ENCODE data around the gene RASSF3.
A peak's percentile ranks its signal among the peaks of the same experiment; 100 is the strongest.

RASSF3 gene

DNA sequence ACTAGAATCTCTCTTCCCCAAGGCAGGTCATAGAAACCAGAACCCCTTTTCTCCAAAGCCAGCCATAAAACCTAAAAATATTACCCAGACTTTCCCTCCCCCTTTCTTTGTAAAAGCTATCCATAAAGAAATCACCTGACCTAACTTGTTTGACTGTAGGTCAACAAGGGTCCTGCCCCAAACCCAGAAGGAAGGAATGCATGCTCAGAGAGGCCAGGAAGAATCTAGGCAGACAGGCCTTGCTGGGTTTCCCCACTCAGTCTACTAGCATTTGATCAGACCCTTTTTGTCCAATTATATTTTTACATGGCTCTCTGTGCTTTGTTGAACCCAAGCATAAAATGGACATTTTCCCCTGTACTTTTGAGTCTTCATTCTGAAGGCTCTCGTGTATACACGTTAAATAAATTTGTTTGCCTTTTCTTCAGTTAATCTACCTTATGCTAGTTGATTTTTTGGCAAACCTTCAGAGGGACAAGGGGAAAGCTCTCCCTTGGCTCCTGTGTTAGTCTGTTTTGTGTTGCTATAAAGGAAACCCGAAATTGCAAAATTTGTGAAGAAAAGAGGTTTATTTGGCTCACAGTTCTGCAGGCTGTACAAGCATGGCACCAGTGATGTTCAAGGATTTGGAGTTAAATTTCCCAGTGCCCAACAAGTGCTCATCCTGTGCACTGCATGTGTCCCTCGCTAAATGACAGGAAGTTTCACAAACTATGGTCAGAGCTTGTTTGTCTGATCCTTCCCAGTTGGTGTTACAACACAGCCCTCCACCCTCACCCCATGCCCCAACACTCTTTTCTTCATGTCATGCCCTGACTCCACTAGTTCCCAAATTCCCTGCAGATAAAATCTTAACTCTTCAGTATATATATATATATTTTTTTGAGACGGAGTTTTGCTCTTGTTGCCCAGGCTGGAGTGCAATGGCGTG, 14.2 kb upstream of the RASSF3 start:
- no peak for DNase-seq (ENCODE audit: low spot score)
- no peak for TF ChIP-seq CTCF (IDR thresholded peaks at IDR 0.05; ENCODE audit: extremely low read depth, missing control alignments)

DNA sequence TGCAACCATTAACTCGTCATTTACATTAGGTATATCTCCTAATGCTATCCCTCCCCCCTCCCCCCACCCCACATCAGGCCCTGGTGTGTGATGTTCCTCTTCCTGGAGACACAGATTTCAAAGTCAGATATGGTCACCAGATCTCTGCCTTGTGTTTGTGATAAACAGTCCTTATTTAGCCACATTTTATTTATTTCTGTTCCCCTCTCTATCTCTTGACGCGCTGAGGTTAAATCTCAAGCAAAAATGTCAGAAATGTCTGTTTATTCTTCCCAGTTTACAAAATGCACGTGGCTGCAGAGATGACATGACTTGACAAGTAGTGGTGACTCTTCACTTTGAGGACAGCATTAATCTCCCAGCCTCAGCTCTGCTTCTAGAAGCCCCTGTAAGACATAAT, 11.5 kb upstream of the RASSF3 start:
- TF ChIP-seq CTCF (IDR thresholded peaks at IDR 0.05; ENCODE audit: extremely low read depth, missing control alignments), result no peak
- no peak for DNase-seq (ENCODE audit: low spot score)

DNA sequence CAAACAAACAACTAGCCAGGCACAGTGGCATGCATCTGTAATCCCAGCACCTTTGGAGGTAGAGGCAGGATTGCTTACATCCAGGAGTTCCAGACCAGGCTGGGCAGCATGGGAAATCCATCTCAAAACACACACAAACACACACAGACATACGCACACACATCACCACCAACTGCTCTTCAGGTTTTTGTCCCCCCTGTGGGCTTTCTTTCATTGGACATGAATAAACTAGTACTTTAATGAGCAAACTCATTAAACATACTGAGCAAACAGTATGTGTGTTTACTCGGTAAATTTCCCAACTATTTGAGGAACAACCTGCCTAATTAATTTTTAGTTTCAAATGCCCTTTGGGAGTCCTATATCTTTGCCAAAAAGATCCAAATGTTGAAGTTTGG, 10.1 kb upstream of the RASSF3 start:
- no peak for TF ChIP-seq CTCF (IDR thresholded peaks at IDR 0.05; ENCODE audit: extremely low read depth, missing control alignments)
- no peak for DNase-seq (ENCODE audit: low spot score)

DNA sequence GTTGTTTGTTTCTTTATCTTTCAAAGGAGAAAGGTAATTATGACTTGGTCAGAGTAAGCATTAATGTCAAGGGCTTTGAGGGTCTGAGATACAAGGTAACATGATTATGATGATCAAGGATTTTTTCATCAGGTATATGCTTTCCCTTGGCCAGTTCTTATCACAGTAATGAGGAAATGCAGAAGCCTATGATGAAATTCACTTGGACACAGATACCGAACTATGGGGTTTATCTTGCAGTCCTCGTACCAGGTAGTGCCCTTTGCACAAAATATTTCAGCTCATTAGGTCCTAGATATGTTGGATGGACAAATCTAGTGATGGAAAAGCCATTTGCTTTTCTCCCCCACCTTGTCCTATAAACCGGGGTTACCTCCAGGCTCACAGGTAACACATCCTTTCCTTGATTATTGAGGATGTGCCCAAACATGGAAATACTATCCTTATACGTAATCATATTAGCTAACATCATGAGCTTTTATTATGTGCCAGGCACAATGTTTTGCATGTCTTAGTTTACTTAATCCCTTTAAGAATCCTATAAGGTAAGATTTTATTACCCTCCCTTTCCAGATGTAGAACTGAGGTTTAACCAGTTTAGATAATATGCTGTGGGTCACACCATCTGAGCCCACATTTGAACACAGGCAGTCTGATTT, 7.0 kb upstream of the RASSF3 start:
- TF ChIP-seq CTCF (IDR thresholded peaks at IDR 0.05; ENCODE audit: extremely low read depth, missing control alignments), result no peak
- DNase-seq (ENCODE audit: low spot score), result no peak

DNA sequence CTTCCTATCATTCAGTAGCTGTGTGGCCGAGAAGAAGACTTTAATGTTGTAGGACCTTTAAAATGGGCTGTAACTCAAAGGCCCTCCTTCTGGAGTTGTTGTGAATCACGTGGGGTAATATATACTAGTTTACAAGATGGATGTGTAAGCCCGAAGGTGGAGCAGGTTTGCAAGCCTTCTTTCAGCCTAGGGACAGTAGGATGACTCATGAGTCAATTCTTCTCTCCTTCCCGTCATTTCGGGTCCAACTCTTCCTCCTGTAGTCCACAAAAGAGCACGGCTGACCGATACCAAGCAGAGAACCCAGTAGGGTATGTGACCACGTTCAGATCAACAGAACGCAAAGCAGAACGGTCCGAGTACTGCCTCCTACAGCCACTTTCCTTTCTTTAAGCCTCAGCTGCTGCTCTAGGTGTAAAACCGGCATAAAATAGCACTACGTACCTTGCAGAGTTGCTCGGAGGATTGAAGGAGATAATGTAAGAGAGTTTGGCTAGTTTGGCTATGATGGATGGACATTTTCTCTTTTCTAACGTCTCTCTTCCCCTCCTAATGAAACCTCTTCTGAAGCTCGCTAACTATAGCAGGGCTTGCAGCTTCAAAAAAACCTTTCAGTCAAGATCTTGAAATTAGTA, 1.3 kb upstream of the RASSF3 start:
- peak; percentile 13 for TF ChIP-seq CTCF (IDR thresholded peaks at IDR 0.05; ENCODE audit: extremely low read depth, missing control alignments)
- peak; percentile 77 for DNase-seq (ENCODE audit: low spot score)

- no peak for DNase-seq (ENCODE audit: low spot score)
- TF ChIP-seq CTCF (IDR thresholded peaks at IDR 0.05; ENCODE audit: extremely low read depth, missing control alignments), result no peak
Measured at GRCh38 chr12:64609536-64610078, 688 bp upstream of the RASSF3 start.

All from GM20000 (cell line).